NCI-H1092 treated with DMSO at 0.1 percent for 48 hours (cell line): ENCODE results near the gene TGM2.
A peak's percentile ranks its signal among the peaks of the same experiment; 100 is the strongest.

Experiments
- DNase-seq: peaks from one replicate; lab custom pipeline; 2025; lab: John Stamatoyannopoulos, UW

TGM2 gene

DNA sequence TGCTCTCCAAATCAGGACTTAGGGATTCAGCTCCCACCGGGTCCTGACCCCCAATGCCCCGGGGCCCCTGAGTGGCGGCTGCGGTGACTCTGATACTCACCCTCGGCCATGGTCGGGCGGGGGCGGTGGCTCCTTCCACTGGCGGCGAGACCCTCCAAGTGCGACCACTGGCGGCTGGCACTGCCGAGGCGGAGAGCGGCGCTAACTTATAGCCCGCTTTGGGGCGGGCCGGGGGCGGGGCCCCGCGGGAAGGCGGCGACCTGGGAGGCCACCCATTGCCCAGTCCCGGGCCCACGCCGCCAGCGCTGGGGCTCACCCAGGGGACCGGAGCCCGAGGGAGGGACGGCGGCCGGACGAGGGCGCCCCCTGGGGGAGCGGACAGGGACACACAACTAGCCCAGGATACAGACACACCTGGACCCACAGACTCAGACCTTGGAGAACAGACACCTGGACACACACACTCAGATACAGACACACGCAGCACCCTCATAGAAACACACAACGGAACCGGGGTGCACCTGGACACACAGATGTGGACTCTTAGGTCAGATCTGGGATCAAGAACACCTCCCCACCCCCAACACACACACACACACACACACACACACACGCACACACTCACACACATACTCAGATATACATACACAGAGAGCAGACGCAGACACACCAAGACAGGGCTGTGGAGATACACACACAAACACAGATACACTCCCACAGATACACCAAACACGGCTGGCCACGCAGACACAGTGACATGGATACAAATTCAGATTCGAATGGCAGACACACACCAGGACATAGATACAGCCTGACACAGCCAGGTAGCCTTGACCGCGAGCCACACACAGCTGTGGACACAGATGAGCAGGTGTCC, at the start of gene TGM2:
TSS of gene TGM2 (minus strand) at position 182 of the 877 bp plus-strand sequence. CDS start at position 110, 72 bp downstream.
- peak; percentile 37 for DNase-seq

DNA sequence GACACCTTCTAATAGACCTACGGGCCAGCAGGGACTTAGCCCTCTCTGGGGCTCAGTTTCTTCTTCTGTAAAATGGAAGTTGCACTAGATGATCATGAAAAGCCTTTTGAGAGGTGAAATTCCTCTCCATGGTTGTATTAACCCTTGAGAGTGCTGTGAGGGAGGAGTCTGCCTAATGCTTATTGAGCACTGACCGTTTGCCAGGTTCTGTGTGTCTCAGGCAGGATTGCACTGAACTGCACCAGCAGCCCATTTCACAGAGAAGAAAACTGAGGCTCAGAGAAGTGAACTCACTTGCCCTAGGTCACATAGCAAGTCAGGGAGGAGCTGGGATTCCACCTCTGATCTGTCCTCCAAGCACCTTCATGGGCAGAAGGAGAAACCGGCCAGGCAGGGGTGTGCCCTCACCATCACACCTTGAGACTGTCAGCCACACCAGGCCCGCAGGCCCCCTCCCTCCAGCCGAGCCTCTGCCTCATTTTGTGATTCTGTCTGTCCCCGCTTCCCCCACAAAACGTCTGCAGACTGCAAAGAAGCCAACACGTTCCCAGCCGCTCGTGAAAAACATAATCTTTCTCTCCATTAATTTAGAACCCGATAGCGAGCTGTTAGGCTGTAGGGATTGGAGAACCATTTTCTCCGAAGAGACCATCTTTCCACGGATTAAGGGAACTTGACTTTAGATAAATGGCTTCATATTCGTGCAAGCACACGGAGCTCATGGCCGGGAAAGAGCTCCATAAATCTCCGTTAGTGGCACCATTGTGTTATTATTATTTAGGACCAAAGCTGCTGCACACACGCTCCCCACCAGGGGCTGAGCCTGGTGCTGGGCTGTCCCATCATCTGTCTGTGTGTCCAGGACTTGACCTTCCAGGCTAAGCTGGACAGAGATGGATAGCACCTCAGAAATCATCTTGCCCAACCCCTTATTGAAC, 49.5 kb upstream of the TGM2 start:
- DNase-seq: no peak

DNA sequence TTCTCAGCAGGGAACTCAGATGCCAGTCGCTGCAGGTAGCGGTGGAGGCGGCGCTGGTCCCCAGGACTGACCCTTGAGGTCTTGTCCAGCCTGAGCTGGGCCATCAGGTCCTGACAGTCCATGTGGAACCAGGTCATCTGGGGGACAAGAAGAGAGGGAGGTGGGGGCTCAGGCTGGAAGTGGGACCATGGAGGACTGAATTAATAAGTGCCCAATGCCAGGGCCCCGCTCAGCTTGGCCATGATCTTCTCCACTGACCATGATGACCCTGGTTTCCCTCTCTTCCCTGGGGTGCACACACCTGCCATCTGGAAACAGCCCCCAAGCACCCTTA, 48.5 kb upstream of the TGM2 start:
- no peak for DNase-seq

DNA sequence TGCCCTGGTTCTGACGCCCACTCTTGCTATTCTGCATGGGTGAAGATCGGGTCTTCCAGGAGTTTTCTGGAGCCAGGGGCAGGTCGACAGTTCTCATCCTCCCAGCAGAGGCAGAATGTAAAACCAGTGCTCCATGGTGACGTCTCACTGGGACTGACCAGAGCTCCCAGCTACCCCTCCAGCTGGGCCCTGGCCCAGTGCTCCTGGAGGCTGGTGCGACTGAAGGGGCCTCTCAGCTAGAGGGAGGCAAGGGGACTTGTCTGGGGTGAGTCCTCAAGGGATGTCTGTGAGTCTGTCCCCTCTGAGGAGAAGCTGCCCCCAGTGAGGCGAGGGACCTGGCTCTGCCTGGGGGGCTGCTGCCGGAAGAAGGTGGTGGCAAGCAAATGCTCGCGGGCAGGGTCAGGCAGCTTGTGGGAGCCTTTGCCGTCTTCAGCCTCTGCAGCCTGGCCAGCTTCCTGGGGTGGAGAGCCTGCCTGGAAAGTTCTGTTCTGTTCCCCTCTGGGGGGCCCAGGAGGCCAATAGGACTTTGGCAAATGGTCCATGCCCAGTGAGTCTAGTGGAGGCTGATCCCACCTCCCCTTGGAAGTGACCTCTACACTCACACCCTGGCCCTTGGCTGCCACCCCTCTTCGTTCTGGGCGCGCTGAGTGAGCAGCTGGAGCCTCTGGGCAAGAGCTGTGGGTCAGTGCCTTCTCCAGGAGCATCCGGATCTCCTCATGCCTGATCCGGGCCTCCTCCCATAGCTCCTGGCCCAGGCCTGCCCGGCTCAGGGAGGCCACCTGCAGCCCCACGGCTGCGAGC, 47.9 kb upstream of the TGM2 start:
- no peak for DNase-seq

DNA sequence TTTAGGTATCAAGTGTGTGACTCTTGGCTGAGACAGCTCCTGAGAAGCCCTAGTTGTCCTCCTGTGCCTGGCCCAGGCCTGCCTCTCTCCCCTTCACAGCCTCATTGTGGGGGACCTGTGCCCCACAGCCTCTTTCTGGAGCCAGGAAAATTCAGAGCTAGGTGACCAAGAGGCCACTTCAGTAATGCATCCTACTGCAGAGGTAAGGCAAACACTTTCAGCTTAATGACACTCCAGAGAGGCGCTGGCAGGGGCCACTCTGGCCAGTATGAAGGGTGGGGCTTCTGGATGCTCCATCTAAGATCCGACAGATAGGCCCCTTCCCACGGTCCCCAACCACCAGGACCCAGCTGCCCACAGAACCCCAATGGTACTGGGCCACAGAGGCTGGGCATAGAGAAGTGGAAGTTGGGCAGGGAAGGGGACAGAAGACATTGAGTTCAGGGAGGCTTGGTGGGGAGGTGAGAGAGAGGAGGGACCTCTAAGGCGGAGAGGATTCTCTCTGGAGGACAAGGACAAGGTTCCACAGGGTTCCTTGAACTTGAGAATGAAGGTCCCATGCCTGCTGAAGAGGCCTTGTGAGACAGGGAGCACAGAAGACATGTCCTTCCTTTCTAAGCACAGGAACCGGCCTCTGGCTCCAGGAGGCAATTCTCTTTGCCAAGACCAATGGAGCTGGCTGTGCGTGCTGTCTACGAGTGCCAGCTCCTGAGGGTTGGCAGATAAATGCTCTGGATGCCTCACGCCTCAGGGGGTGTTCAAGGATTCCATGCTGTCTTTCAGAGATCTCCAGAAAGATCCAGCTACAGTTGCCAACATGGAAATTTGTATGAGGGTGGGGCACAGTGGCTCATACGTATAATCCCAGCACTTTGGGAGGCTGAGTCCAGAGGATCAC, 46.4 kb upstream of the TGM2 start:
- DNase-seq: no peak

DNA sequence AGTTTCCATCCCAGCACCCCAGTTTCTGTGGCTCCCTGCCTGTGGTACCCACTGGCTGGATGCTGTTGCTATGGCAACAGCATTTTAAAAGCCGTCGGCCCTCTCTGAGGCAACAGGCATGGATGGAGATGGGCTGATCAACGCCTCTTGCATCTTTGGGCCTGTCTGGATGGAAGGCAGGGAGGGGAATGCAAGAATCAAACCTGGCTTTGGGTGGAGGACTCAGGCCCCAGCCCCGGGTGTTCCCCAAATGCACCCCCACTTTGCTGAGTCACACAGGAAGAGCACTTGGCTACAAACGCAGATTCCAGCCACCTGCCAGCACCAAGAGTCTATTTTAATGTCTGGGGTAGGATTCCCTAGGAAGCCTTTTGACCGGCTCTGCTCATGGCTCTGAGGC, 45.7 kb upstream of the TGM2 start:
- no peak for DNase-seq

DNA sequence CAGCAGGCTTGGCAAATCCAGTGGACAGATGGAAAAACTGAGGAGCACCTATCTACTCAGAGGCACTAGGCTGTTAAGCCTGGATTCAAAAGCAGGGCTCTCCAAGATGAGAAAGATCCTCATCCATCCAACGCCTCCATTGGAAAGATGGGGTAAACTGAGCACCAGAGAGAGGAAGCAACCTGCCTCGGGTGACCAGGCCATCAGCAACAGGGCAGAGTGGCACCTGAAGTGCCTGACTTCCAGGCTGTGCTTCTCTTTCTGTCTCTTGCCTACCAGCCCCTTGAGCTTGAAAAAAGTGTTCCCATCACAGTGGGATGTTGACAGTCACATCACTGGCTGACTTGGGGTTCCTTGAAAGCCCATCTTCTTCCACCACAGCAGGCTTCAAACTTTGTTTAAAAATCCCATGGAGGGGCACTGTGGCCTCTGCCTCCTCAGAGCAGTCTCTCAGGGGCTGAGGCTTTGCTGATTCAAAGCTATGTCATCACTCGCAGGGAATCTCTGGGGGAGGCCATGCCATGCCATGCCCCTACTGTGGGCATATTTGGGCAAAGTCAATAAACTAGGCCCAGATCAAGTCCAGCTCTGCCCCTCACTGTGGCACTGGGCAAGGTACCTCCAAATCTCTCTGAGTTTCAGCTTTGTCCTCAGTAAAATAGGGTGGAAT, 44.8 kb upstream of the TGM2 start:
- no peak for DNase-seq

DNA sequence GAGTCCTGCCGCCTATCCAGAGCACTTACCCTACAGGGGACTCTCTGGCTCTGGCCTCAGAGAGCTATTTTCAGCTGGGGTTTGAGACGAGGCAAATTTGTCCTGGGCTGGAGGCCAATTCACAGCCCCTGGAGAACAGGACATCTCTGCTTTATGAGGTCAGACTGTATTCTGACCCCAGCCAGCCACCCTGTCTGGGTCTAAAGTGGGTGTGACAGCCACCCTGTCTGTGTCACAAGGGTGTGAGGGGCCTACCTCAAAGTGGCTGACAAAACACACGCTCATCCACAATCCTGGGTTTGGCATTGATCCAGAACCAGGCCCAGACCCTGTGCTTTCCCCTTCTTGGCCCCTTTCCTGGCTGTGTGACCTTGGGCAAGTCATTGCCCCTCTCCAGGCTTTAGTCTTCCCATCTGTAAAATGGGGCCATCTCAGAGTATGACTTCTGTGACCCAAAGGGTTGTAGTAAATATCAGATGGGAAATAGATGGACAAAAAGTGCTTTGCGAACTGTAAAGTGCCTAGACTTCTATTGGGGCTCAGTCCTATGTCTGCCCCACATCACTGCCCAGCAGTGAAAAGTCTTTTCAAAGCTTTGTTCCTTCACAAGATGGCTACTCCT, 44.1 kb upstream of the TGM2 start:
- no peak for DNase-seq

DNA sequence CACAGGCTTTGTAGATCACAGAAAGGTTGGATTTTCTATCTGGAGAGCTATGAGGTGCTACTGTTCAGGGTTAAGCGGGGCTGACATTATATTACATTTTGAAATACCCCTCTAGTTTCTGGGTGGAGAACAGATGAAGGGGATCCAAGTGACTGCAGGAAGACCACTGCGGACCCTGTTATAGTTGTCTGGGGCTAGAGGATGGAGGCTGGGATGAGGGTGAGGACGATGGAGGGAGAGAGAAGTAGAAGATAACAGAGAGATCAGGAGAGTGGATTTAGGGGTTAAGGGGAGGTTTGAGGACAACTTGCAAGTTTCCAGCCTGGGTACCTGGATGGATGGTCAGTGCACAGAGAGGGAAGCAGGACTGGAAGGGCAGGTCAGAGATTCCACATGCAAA, 43.5 kb upstream of the TGM2 start:
- DNase-seq: no peak

DNA sequence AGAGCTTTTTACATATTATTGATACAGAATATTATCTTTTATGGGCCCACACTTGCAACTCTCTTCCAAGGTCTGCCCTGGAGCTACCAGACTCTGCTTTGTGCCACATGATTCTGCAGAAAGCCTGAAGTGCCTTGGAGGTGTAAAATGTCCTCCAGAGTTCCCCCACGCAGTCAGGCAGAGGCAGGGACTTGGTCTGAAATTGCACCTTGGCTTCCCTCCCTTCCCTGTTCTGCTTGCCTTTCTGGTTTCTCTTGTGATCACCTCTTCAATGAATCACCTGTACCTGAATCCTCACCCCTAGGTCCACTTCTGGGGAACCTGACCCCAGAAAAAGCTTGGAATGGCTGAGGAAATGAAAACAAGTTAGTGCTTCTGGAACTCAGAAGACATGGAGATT, 43.0 kb upstream of the TGM2 start:
- no peak for DNase-seq

DNA sequence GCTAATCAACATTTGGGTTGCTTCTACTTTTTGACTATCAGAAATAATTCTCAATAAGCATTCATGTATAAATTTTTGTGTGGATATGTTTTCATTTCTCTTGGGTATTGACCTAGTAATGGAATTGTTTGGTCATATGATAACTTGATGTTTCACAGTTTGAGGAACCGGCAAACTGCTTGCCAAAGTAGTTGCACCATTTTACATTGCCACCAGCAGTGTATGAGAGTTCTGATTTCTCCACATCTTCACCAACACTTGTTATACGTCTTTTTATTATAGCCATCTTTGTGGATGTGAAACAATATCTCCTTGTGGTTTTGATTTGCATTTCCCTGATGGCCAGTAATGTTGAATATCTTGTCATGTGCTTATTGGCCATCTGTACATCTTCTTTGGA, 42.6 kb upstream of the TGM2 start:
- no peak for DNase-seq

DNA sequence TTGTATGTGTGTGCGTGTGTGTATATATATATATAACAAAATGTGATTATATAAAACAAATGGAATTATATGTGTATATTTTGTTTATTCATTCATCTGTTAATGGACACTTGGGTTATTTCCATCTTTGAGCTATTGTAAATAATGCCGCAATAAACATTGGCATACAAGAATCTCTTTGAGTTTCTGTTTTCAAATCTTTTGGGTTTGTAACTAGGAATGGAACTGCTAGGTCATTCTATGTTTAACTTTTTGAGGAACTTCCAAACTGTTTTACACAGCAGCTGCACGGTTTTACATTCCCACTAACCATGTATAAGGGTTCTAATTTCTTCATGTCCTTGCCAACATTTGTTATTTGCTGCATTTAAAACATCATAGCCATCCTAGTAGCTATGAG, 39.9 kb upstream of the TGM2 start:
- no peak for DNase-seq

DNA sequence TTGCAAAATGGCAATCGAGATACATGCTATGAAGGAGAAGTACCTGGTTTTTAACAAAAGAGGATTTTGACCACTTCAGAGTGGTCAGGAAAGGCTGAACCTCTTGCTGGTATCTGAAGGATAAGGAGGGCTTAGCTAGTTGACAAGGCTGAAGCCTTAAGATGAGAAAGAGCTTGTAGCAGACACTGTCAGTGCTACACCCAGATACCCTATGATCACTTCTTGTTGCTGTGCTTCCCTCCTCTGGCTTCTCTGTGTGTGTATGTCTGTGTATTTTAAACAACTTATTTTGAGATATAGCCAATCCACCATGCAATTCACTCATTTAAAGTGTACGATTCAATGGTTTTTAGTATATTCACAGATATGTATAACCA, 38.9 kb upstream of the TGM2 start:
- DNase-seq: no peak

DNA sequence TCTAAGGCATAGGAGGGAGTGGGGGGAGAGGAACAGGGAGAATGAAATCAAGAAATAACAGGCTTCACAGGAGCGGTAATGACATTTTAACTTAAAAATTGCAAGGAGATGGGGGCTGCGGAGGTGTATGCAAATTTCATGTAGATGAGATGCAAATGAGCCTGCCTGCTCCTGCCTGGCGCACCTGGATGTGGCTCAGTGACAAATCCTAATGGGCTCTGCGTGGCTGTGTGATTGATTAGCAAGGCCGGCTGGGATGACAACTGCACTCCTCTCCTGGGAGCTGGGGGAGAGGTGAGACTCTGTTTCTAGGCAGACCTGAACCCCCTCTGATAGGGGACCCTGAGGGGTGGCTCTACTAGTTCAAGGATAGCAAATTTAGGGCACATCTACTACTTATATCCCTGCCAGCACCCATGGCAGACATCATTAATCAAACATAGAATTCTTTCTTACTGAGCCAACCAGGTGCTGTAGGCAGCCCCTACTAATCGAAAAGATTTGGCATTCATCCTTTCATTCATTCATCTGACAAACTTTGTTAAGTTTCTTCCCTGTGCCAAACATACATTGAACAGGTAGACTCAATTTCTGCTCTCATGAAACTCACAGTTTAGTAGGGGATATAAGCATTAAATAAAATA, 38.4 kb upstream of the TGM2 start:
- DNase-seq: no peak

DNA sequence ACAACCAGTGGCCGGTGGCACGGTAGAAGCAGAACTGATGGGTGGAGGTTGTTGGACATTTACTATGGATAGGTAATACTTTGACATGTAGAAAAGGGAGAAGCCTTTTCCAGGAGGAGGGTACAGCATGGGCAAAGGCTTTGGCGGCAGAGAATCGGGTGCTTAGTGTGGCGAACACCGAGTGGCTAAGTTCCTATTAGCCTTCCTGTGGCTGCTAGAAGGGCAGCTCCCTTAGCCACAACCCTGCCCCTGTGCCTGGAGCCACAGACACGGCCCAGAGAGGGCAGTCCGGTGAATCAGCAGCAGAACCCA, 37.9 kb upstream of the TGM2 start:
- DNase-seq: no peak

DNA sequence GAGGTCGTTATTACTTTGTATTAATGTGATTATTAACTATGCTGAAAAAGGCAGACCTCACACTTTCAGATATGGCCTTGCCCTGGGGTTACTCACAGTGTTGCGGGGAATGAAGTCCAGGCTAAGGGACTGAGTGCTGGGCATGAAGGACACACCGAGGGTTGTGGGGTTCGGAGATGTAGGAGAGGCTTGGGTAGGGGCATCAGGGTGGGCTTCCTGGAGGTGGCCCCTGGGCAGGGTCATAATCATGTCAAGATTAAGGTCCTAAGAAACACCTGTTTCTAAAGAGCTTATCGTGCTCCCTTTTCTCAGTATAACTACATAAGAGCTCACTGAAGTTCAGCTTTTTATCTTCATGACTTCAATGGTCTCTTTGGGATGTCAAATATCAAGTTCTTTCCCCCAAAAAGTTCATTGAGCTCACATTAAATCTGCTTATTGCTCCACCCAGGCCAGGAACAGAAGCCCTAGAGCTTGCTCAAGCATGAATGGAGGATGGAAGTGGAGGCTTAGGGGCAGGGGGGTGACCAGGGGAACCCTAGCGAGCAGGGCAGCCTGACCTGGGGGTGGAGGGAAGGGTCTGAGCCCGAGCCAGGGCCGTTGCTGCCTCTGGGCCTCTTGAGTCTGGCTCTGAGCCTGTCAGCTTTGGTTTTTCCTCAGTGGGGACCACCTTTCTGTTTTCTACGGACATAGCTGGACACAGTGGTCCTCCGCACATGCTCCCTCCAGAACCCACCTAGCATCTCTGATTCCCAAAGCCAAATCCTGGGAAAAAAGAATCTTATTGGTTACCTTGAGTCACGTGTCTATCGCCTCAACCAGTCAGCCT, 37.3 kb upstream of the TGM2 start:
- DNase-seq: no peak

DNA sequence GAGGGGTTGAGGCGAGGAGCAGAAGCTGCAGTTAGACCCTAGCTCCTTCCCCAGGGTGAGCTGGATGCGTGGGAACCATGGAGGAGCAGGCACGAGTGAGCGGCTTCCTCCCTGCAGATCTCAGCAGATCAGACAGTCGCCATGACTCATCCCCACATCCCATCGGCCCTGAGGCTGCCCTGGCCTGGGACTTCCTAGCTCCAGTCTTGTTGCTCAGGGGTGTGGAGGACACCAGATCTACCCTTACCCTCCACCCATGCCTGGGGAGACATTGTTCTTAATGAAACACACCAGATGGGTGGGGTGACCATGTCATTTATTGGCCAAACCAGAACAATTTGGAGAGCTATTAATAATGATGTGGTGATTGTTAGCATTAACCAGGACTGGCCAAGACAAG, 36.3 kb upstream of the TGM2 start:
- no peak for DNase-seq

DNA sequence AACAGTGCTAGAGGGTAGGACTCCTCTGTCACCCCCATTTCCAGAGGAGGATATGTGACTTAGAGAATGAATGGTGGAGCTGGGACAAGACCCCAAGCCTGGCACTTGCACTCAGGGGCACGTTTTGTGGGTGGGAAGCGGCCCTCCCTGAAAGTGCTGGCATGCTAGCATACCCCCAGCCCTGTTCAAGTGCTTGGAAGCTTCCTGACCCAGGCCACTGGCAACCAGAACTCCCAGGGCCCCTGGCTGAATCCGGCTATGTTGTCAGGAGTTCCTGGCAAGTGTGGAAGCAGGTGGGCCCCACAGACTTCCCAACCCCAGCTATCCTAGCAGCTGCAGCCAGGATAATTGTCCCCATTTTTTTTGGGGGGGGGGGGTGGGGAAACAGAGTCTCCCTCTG, 35.6 kb upstream of the TGM2 start:
- DNase-seq: no peak
